Adrenal gland (tissue), 5 donors: ENCODE results near the gene FCN1.

ENCODE experiments used
- CTCF ChIP-seq, 6 experiments: fragments of 450-650 bp in 4 of 6; fragments of 200-600 bp in 2 of 6; sonication (generic) in 1 of 6; IDR thresholded peaks; 1 replicate in 5 of 6; 2 replicates in 1 of 6; pipeline versions ENCODE4 v1.5.1 to v1.8.0; 2016 to 2021; ENCODE audit warnings: antibody characterized with exemption in 6 of 6, mild to moderate bottlenecking in 2 of 6, moderate library complexity in 1 of 6
- POLR2A ChIP-seq, 2 donors: fragments of 450-650 bp; IDR thresholded peaks; one replicate each; pipeline ENCODE4 v1.6.1; 2017; ENCODE audit warnings: antibody characterized with exemption in 2 of 2, mild to moderate bottlenecking in 2 of 2, moderate library complexity in 1 of 2
- donor health status: DM: no; HTN: no; CAD: no.

- TF ChIP-seq CTCF (IDR thresholded peaks at IDR 0.05): no peak
- no peak for TF ChIP-seq POLR2A (IDR thresholded peaks at IDR 0.05)
Measured at GRCh38 chr9:134943836-134944235, 26.1 kb upstream of the FCN1 start.
